HG03108 (cell line): ENCODE measurements around the gene PSD.

ENCODE experiments used
- ATAC-seq: cut with Tn5 transposase; IDR thresholded peaks from one replicate; pipeline ENCODE4 v1.9.1; 2021; ENCODE audit warnings: moderate library complexity; ENCODE audit not compliant: unreplicated experiment

The PSD gene

GRCh38 chr10:102393411-102394078 lies 25.0 kb downstream of the PSD start:
- ATAC-seq = no peak

- ATAC-seq = no peak
Measured at GRCh38 chr10:102392306-102392705, 26.3 kb downstream of the PSD start.

GRCh38 chr10:102389894-102390293 lies 28.7 kb downstream of the PSD start:
- ATAC-seq = no peak

GRCh38 chr10:102384606-102385429 lies 33.8 kb downstream of the PSD start:
- no peak for ATAC-seq

- no peak for ATAC-seq
Measured at GRCh38 chr10:102384053-102384452, 34.5 kb downstream of the PSD start.

- ATAC-seq = no peak
Measured at GRCh38 chr10:102382871-102383270, 35.7 kb downstream of the PSD start.

GRCh38 chr10:102381983-102382382 lies 36.6 kb downstream of the PSD start:
- no peak for ATAC-seq

GRCh38 chr10:102379383-102379782 lies 39.2 kb downstream of the PSD start:
- no peak for ATAC-seq

GRCh38 chr10:102376901-102377300 lies 41.7 kb downstream of the PSD start:
- no peak for ATAC-seq

GRCh38 chr10:102375867-102376266 lies 42.7 kb downstream of the PSD start:
- ATAC-seq = no peak

GRCh38 chr10:102375250-102375649 lies 43.3 kb downstream of the PSD start:
- ATAC-seq = no peak

- ATAC-seq = no peak
Measured at GRCh38 chr10:102371295-102371694, 47.3 kb downstream of the PSD start.

GRCh38 chr10:102368077-102368476 lies 50.5 kb downstream of the PSD start:
- ATAC-seq = no peak

GRCh38 chr10:102367441-102367840 lies 51.1 kb downstream of the PSD start:
- no peak for ATAC-seq

GRCh38 chr10:102358712-102359382 lies 59.7 kb downstream of the PSD start:
- ATAC-seq = no peak

- ATAC-seq = no peak
Measured at GRCh38 chr10:102354451-102354850, 64.1 kb downstream of the PSD start.
